GM12878 (cell line): ENCODE results near the gene LCE1C. TPM values are rescaled to one million over a fixed set of nuclear protein-coding genes. Genes with fewer than 3 reads are reported as not detected.

Experiments
- ATAC-seq: fragments of 200-7000 bp; cut with Tn5 transposase; 3 replicates; pipeline ENCODE4 v1.9.1; 2020; ENCODE audit warnings: mild to moderate bottlenecking, moderate library complexity
- BruUV-seq: library from RNA; stranded (reverse); fragments of 400-500 nt; replicated peaks from 2 replicates; lab custom pipeline; 2021; lab: Mats Ljungman, UMichigan
- CTCF ChIA-PET: fragments of 300-600 bp; sonication (Branson Sonifier 250); formaldehyde crosslinking; extraction: SDS; loops from one replicate; lab custom pipeline; 2021; ENCODE audit warnings: inconsistent platforms; lab: Yijun Ruan, JAX
- POLR2A ChIA-PET: fragments of 350-600 bp; formaldehyde crosslinking; extraction: SDS; loops from one replicate; lab custom pipeline; 2021; ENCODE audit warnings: inconsistent platforms; lab: Charles Lee
- RAD21 ChIA-PET: fragments of 300-600 bp; sonication (Branson Sonifier 250); formaldehyde crosslinking; loops from one replicate; lab custom pipeline; 2023; ENCODE audit warnings: antibody characterized with exemption; ENCODE audit not compliant: unreplicated experiment; lab: Charles Lee
- SMC1A ChIA-PET: fragments of 300-600 bp; sonication (Branson Sonifier 250); formaldehyde crosslinking; loops from one replicate; lab custom pipeline; 2023; ENCODE audit not compliant: unreplicated experiment, uncharacterized antibody; lab: Charles Lee
- DNase-seq: peaks from one replicate; pipeline ENCODE4 v3.0.0-alpha.2; 2011; ENCODE audit warnings: low read depth, low spot score
- FAIRE-seq: peaks from 3 replicates; lab custom pipeline; 2011; peaks lifted over from hg19 to GRCh38; lab: Jason Lieb, UNC
- H2AFZ ChIP-seq: 2 replicates; pipeline ENCODE4 v1.6.0; 2011; ENCODE audit warnings: low read depth, low read length, control low read depth; ENCODE audit not compliant: control insufficient read depth
- H3K27ac ChIP-seq: 2 replicates; pipeline ENCODE4 v1.5.1; 2011; ENCODE audit warnings: control low read depth; ENCODE audit not compliant: control insufficient read depth, insufficient read depth
- H3K27me3 ChIP-seq, 2 experiments: replicated peaks in 1 of 2; 2 replicates each; pipeline versions ENCODE4 v1.6.0 to v1.6.1; 2011; ENCODE audit warnings: low read length in 1 of 2; ENCODE audit not compliant: control insufficient read depth in 2 of 2, insufficient read depth in 2 of 2
- H3K36me3 ChIP-seq, 2 experiments: 2 replicates each; pipeline ENCODE4 v1.5.1; 2011; ENCODE audit warnings: low read length in 1 of 2; ENCODE audit not compliant: control insufficient read depth in 2 of 2, insufficient read depth in 2 of 2
- H3K4me1 ChIP-seq: 2 replicates; pipeline ENCODE4 v1.6.1; 2011; ENCODE audit warnings: mild to moderate bottlenecking, low read length, moderate library complexity, mixed read lengths; ENCODE audit not compliant: control insufficient read depth, insufficient read depth
- H3K4me2 ChIP-seq: 2 replicates; pipeline ENCODE4 v1.6.0; 2011; ENCODE audit warnings: control low read depth; ENCODE audit not compliant: control insufficient read depth, insufficient read depth
- H3K4me3 ChIP-seq: fragments of 200-600 bp; sonication (generic); 2 replicates; pipeline ENCODE4 v1.5.1; 2016
- H3K79me2 ChIP-seq: 2 replicates; pipeline ENCODE4 v1.6.0; 2011; ENCODE audit warnings: low read length; ENCODE audit not compliant: control insufficient read depth, insufficient read depth
- H3K9ac ChIP-seq: 2 replicates; pipeline ENCODE4 v1.8.0; 2011; ENCODE audit warnings: low read length, control low read depth, mixed read lengths; ENCODE audit not compliant: control insufficient read depth, insufficient read depth
- H3K9me3 ChIP-seq: replicated peaks from 3 replicates; pipeline ENCODE4 v1.5.1; 2011; ENCODE audit warnings: mild to moderate bottlenecking, low read length; ENCODE audit not compliant: control insufficient read depth, insufficient read depth
- H4K20me1 ChIP-seq: 2 replicates; pipeline ENCODE4 v1.6.0; 2011; ENCODE audit not compliant: control insufficient read depth, insufficient read depth
- BHLHE40 ChIP-seq, 2 experiments: fragments of 450-650 bp in 1 of 2; IDR thresholded peaks; 2 replicates each; pipeline ENCODE4 v1.6.1; 2011 to 2017; ENCODE audit warnings: low read depth in 2 of 2, borderline replicate concordance in 1 of 2, improper control_type of control experiment in 1 of 2, low read length in 1 of 2, mild to moderate bottlenecking in 1 of 2
- CUX1 ChIP-seq: IDR thresholded peaks from 2 replicates; pipeline ENCODE4 v1.6.1; 2012; ENCODE audit warnings: improper control_type of control experiment, low read depth, low read length; ENCODE audit not compliant: insufficient replicate concordance
- EED ChIP-seq: sonication (generic); IDR thresholded peaks from 2 replicates; pipeline ENCODE4 v1.6.1; 2016; ENCODE audit warnings: antibody characterized with exemption, low read depth
- EP300 ChIP-seq, 2 experiments: fragments of 150-350 bp in 1 of 2; IDR thresholded peaks; 2 replicates each; pipeline ENCODE4 v1.6.1; 2011 to 2012; ENCODE audit warnings: low read depth in 2 of 2, low read length in 2 of 2, borderline replicate concordance in 1 of 2, improper control_type of control experiment in 1 of 2, inconsistent platforms in 1 of 2; ENCODE audit not compliant: control insufficient read depth in 1 of 2
- ETV6 ChIP-seq, 2 experiments: fragments of 450-650 bp in 1 of 2; IDR thresholded peaks in 1 of 2; conservative IDR thresholded peaks in 1 of 2; 2 replicates each; pipeline ENCODE4 v1.6.1; 2014; ENCODE audit warnings: antibody characterized with exemption in 1 of 2, borderline replicate concordance in 1 of 2, low read depth in 1 of 2, mild to moderate bottlenecking in 1 of 2, moderate library complexity in 1 of 2
- FOXK2 ChIP-seq: fragments of 450-650 bp; IDR thresholded peaks from 2 replicates; pipeline ENCODE4 v1.6.1; 2017; ENCODE audit warnings: mild to moderate bottlenecking, moderate library complexity
- FOXM1 ChIP-seq: IDR thresholded peaks from 2 replicates; pipeline ENCODE4 v1.6.1; 2012; ENCODE audit warnings: low read depth, mild to moderate bottlenecking, inconsistent platforms, low read length, moderate library complexity
- IRF3 ChIP-seq: fragments of 450-650 bp; IDR thresholded peaks from 2 replicates; pipeline ENCODE4 v1.6.1; 2014; ENCODE audit warnings: mild to moderate bottlenecking
- KDM1A ChIP-seq: fragments of 200-600 bp; sonication (generic); IDR thresholded peaks from 2 replicates; pipeline ENCODE4 v1.6.1; 2016; ENCODE audit warnings: borderline replicate concordance
- MTA3 ChIP-seq: IDR thresholded peaks from 2 replicates; pipeline ENCODE4 v1.6.1; 2012; ENCODE audit warnings: low read length, inconsistent platforms, borderline replicate concordance
- RFX5 ChIP-seq: IDR thresholded peaks from 2 replicates; pipeline ENCODE4 v1.6.1; 2011; ENCODE audit warnings: low read depth, low read length, improper control_type of control experiment
- WGBS: methylation state at CpG from one replicate; pipeline ENCODE4 v1.1.6; 2016; ENCODE audit warnings: low lambda C conversion rate; ENCODE audit not compliant: insufficient replicate concordance, insufficient coverage; ENCODE audit errors: missing lambda C conversion rate; 5-methylcytosine and 5-hydroxymethylcytosine counted together
- in situ Hi-C: fragments of 300-500 bp; cut with MboI; formaldehyde crosslinking; loops from 9 replicates; pipeline ENCODE4 v1.14.3; 2018; ENCODE audit warnings: mixed read lengths
- intact Hi-C: fragments of 100-400 bp; cut with micrococcal nuclease; formaldehyde crosslinking; loops from one replicate; pipeline ENCODE4 v1.14.2; 2022; ENCODE audit not compliant: unreplicated experiment
- polyA plus RNA-seq, 11 experiments: library from polyadenylated mRNA; depleted of rRNA in 4 of 11; unstranded in 6 of 11; stranded (reverse) in 5 of 11; fragments of >200 nt; fragmentation: Nextera tagmentation in 4 of 11; fragmentation: Illumina TruSeq in 1 of 11; extraction: Ambion mirVana in 4 of 11; extraction: Trizol in 1 of 11; gene quantifications; 1 replicate in 1 of 11; 2 replicates in 10 of 11; pipeline versions ENCODE4 v1.2.1 to v1.2.3, GENCODE V29; 2011 to 2016; ENCODE audit warnings: inconsistent platforms in 2 of 11, missing spikeins in 2 of 11, low read depth in 1 of 11
- total RNA-seq, 4 experiments: library from RNA; depleted of rRNA in 3 of 4; stranded (reverse); fragments of >200 nt in 3 of 4; fragmentation: Illumina TruSeq in 1 of 4; extraction: Trizol in 1 of 4; gene quantifications; 2 replicates each; pipeline versions ENCODE4 v1.2.1 to v1.2.3, GENCODE V29; 2013 to 2021

LCE1C gene
- total and polyA plus RNA-seq, 10 of the 15 experiments (the other 5 are each of a cell fraction or from before 2014, with no cell fraction given) = 0.15 to 4.1 (median 1.4) TPM; not detected in 4

- 0% methylated on average over 2 of the region's 2 CpGs for WGBS
- TF ChIP-seq FOXM1 (no peak), ETV6 (conservative IDR thresholded peaks at IDR 0.05 in 1 of 2, IDR thresholded peaks at IDR 0.05 in 1 of 2; ENCODE audit: borderline replicate concordance in 1 of 2, low read depth in 1 of 2) (no peak), BHLHE40 (IDR thresholded peaks at IDR 0.05; ENCODE audit: borderline replicate concordance in 1 of 2, low read depth in 2 of 2, low read length in 1 of 2) (peak in 1 of 2 experiments; percentile 19; a peak in 1 of 4 replicates)
- H2AFZ ChIP-seq = no peak overlapping the region
- H3K4me3 ChIP-seq = no peak overlapping the region
- intact Hi-C loops (no loop called here), in situ Hi-C loops (no loop called here)
- no peaks in the 10 kb centered on the region for H3K9me3 ChIP-seq
- ChIA-PET POLR2A (no interaction called here), SMC1A (no interaction called here), CTCF (no interaction called here), RAD21 (no interaction called here)
- H4K20me1 ChIP-seq = no peaks in the 10 kb centered on the region
- no peak overlapping the region for H3K4me2 ChIP-seq
- H3K79me2 ChIP-seq = no peaks in the 10 kb centered on the region
- no TSS peak for BruUV-seq
- H3K4me1 ChIP-seq = no peaks in the 10 kb centered on the region
- peak; percentile 57 for ATAC-seq
- no peaks in the 10 kb centered on the region for H3K36me3 ChIP-seq
- H3K27ac ChIP-seq = no peak overlapping the region
- no peak overlapping the region for H3K9ac ChIP-seq
- no peak for DNase-seq
- FAIRE-seq = no peak
- H3K27me3 ChIP-seq = peaks cover 0 to 5% of the 10 kb centered on the region in 2 experiments; a peak in 1 of 4 replicates
Observed at GRCh38 chr1:152811050-152811449, 4.6 kb upstream of the LCE1C start.

- ATAC-seq = no peak
- BruUV-seq = no TSS peak
- Histone ChIP-seq H3K4me1 (no peaks in the 10 kb centered on the region), H4K20me1 (no peaks in the 10 kb centered on the region), H3K9me3 (no peaks in the 10 kb centered on the region), H3K9ac (no peak overlapping the region), H3K27ac (no peak overlapping the region), H3K36me3 (no peaks in the 10 kb centered on the region), H3K4me2 (no peak overlapping the region), H2AFZ (no peak overlapping the region), H3K27me3 (no peaks in the 10 kb centered on the region), H3K79me2 (no peaks in the 10 kb centered on the region), H3K4me3 (no peak overlapping the region)
- RAD21 ChIA-PET = interaction anchor here (1.1 kb wide), 1 partner anchor 14 kb away, joined by 3 read pairs; no protein-coding TSS in a partner anchor
- in situ Hi-C loops = no loop called here
- 0% methylated on average over 1 of the region's 1 CpG for WGBS
- CTCF ChIA-PET = interaction anchor here (0.9 kb wide), 1 partner anchor 69 kb away, joined by 3 read pairs; no protein-coding TSS in a partner anchor
- DNase-seq = no peak
- POLR2A ChIA-PET = no interaction called here
- no peak for FAIRE-seq
- SMC1A ChIA-PET = no interaction called here
- intact Hi-C loops = no loop called here
- TF ChIP-seq RFX5 (no peak), EP300 (IDR thresholded peaks at IDR 0.05; ENCODE audit: borderline replicate concordance in 1 of 2, control insufficient read depth in 1 of 2, low read depth in 2 of 2, low read length in 2 of 2) (no peak), EED (no peak), CUX1 (no peak), IRF3 (no peak), MTA3 (no peak), KDM1A (no peak), FOXK2 (no peak)
Observed at GRCh38 chr1:152801333-152801732, 5.1 kb downstream of the LCE1C start.
